HG02763 (cell line): ENCODE results near the gene PAX6.

Experiments
- ATAC-seq: cut with Tn5 transposase; IDR thresholded peaks from one replicate; pipeline ENCODE4 v1.9.1; 2021; ENCODE audit warnings: mild to moderate bottlenecking, moderate library complexity; ENCODE audit not compliant: unreplicated experiment

The PAX6 gene

GRCh38 chr11:31810779-31811647 is at the start of gene PAX6:
TSS of gene PAX6 (minus strand) at chr11:31811322. CDS start at chr11:31806411, 4,911 bp downstream.
- ATAC-seq: peak; percentile 33

DNA sequence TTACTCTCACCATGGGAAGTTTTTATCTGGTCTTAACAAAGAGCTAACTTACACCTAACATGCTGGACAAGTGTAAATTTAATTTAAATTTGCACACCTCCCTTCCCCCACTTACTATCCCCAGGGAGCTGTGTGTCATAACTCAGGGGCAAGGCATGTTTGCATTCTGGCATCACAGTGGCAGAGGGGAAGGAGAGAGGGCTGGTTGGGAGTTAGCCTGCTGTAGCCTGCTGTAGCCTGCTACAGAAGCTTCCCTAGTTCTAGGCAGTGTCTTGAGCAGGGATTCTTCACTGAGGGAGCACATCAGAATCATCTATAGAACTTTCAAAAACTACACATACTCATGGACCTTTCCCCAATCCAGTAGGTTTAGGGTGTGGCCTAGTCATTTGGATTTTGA is 49.3 kb upstream of the PAX6 start:
- ATAC-seq: no peak

- no peak for ATAC-seq
Observed at GRCh38 chr11:31856248-31856647, 45.1 kb upstream of the PAX6 start.

GRCh38 chr11:31855466-31855865 is 44.3 kb upstream of the PAX6 start:
- ATAC-seq: no peak

GRCh38 chr11:31850365-31850764 is 39.2 kb upstream of the PAX6 start:
- ATAC-seq: no peak

- ATAC-seq: no peak
Observed at GRCh38 chr11:31847761-31848160, 36.6 kb upstream of the PAX6 start.

DNA sequence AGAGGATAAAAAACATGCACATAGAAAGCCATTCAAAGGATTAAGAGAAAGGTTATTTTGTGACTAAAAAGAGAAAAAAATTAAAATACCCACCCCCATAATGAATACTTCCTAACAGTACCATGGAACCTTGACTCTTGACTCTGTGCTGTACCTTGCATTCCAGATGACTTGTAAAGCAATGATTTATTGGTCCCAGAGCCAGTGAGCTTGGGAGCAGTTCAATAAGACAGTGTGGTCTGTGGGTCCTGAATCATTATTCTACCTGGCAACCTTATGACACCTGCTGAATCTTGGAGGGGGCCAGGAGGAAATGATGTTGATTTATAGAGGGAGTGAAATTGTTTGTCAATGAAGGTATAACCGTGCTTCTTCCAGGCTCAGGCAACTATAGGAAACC is 34.2 kb upstream of the PAX6 start:
- no peak for ATAC-seq

- ATAC-seq: no peak
Observed at GRCh38 chr11:31844351-31844750, 33.2 kb upstream of the PAX6 start.

DNA sequence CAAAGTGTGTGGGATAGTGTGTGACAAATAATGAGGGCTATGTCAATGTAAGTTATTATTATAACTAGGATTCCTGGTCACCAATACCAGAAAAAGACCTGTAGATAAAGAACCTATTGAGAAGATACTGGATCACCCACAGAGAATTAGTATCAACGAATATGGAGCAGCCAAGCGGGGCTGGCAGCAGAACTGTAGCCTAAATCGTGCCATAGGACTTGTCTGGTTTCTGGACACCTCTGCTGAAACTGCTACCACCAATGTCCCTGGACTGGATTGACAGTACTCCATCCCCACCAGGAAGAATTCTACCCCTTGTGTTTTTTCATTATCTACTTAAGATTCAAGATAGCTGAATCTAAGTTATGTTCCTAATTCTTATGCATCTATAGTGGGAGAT is 30.3 kb upstream of the PAX6 start:
- no peak for ATAC-seq

DNA sequence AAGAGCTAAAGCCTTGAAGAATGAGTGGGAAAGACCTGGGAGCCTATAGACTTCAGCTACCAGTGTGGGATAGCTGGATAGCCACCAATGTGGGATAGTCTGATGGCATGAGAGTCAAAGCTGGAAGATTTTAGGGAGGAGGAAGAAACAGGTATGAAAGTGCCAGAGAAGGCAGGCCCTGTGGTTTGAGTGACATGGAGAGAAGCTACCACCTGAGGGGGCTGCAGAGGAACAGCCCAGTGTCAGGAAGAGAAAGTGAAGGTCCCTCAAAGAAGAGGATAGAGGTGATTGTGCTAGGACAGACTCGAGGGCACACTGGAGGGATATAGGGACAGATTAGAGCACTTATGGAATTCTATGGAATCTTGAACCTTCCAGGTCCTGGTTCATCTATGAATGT is 23.1 kb upstream of the PAX6 start:
- ATAC-seq: no peak

GRCh38 chr11:31830406-31830805 is 19.3 kb upstream of the PAX6 start:
- no peak for ATAC-seq

- no peak for ATAC-seq
Observed at GRCh38 chr11:31828217-31828616, 17.1 kb upstream of the PAX6 start.

DNA sequence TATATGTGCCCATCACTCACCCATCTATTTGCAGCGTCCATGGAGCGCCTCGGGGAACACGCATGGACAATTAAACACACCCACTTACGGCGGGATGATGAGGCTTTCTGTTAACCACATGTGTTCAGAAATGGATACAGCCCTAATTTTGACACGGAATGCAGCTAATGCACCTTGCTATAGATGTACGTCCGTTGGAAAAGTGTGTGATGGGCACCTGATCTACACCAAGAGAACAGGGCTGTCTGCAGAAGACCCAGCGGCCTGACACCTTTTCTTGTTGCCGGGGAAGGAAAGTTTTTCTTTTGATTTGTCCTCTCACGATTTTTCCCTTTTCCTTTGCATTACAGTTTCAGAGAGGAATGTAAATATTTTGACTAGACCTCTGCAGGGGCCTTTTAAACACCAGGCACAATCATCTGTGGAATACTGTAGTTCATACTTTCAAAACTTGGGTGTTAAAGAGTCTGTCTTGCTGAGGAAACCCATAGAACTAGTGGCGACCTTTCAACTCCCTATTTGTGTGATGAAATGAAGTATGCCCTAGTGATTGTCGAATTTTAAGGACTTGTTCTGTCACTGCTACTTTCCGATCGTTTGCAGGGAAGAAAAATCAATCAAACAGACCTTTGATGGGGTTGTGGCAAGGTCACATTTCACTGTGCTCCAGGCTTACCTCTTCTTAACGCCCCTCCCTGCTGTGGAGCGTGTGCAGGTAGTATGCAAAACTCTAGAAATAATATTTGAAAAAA is 16.5 kb upstream of the PAX6 start:
- no peak for ATAC-seq

- ATAC-seq: no peak
Observed at GRCh38 chr11:31826536-31827438, 15.7 kb upstream of the PAX6 start.

DNA sequence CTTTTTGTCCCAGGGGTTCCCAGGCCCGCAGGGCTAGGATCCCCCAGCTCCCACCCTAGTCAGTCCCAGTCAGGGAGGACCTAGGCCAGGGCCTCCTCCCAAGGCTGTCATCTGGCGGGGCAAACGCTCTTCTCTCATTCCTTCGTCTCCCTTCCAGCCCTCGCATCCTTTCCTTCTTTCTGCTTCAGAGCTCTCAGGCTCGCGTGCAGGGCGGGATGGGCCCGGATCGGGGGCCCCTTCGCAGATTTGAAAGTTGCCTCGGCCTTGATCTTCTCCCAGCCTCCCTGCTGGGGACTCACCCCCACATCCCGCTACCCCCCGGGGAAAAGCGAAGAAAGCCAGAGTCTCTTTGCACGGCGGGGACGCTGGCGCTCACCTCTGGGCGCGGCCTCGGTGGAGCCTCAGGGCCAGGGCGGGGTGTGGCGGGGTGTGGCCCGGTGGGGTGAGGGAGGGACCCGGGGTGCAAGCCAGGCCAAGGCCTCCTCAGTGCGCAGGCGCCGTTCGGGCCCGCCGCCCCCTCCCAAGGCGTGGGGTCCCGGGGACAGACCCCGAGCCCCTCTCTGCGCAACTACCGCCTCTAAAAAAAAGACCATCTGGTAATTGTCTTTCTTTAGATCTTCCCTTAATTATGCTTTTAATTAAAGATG is 14.8 kb upstream of the PAX6 start:
- no peak for ATAC-seq

DNA sequence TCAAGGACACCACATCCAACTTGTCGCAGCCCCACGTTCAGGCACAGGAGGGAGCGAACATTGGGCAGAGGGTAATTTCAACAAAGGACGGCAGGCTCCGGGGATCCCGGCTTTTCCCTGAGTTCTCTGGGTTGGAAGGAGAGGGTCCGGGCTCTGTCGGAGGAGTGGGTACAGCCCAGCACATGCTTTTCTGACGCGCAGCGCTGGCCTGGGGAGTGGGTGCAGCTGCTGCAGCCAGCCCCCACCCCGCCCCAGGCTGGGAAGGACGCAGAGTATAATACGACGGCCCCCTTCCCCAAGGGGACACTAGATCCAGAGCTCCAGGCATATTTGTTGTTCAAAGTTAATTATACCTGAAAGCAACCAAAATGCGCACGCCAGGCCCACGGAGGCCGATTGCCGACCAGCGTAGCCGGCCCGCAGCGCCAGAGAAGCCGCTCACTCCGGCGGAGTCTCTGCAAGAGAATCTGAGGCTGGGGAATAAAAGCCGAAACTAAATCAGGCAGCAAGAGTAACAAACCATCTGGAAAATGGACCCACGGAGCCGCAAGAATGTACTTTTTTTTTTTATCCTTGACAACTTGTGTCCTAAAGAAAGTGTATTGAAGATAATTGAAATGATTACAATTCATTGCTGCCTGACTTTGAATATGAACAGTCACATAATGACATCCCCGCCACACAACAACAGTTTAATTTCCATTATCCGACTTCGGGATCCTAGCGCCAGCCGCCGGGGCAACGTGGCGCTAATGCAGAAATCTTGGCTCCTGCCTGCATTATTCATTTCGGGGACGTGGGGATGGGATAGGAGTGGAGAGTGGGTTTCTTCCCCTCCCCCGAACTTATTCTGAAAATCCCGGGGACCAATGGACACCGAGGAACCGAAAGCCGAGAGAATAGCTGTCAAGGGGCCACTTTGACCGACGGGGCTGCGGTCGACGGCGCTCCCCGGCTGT is 14.0 kb upstream of the PAX6 start:
- no peak for ATAC-seq

DNA sequence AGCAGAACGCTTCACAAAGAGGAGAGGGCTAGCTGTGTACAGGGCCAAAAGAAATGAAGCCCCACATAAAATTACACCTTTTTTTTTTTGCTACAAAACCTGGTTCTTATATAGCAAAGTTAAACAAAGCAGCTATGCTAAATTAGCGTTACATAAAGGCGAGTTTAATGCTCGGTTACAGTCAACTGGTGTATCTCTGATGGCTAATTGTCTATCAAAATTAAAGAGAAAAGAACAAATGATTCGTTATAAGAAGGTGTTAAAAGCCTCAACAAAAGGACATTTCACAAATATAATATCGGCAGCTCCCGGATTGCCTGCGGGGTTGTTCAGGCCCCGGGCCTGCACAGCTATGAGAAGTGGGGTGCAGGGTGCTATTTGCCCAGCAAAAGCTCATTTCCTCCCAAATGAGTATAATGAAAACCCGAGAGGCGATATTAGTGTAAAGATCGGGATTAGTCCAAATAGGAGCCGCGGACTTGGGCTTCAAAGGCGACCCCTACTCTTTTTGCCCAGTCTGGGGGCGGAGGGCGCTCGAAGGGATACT is 13.3 kb upstream of the PAX6 start:
- ATAC-seq: no peak

DNA sequence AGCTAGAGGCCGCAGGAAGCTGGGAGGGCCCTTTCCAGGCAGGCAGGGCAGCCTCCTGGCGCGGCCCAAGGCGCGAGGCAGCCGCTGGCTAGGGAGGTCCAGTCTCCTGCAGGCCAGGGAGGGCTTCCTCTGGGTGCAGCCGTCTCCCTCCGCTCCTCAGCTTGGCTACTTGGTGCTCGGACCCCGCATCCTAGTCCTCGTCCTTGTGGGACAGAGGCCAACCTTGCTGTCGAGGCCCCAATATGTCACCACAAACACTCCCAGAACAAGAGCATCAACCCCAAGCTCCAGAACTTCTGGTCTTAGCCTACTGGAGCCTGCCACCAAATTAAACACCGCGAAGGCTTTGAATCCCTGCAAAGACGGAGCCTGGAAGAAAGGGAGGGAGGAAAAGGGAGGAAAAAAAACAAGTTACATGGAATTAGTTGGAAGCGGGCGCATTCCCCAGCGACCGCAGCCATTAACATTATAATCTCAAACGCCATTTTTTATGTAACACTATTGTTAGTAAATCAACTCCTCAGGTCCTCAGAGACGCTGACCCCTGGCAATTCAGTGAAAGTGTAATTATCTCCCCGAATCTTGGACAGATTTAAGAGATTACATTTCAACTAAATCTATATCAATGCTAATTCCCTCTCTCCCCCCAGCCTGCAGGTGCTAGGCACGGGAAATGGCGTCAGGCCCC is 12.7 kb upstream of the PAX6 start:
- no peak for ATAC-seq
